COR-L47 (cell line): ENCODE results near the gene WDR93.

ENCODE experiments used
- DNase-seq: peaks from one replicate; lab custom pipeline; 2025; lab: John Stamatoyannopoulos, UW

Gene WDR93

GRCh38 chr15:89690276-89691218 lies at the start of gene WDR93, which contains the start of gene PEX11A:
Gene WDR93, plus strand, starts transcription at chr15:89690811. Its CDS starts 10,936 bp downstream, at chr15:89701747.
Gene PEX11A, minus strand, starts transcription at chr15:89690754. Its CDS starts 122 bp downstream, at chr15:89690632.
- DNase-seq: peak; percentile 76

- no peak for DNase-seq
These were observed 49.6 kb upstream of the WDR93 start for GRCh38 chr15:89641053-89641452.

- DNase-seq: no peak
These were observed 48.5 kb upstream of the WDR93 start for GRCh38 chr15:89642106-89642505.

GRCh38 chr15:89645680-89646079 lies 44.9 kb upstream of the WDR93 start:
- no peak for DNase-seq

- no peak for DNase-seq
These were observed 44.0 kb upstream of the WDR93 start for GRCh38 chr15:89646416-89647141.

- peak; percentile 50 for DNase-seq
These were observed 43.3 kb upstream of the WDR93 start for GRCh38 chr15:89647191-89647851.

GRCh38 chr15:89648106-89649012 lies 42.3 kb upstream of the WDR93 start:
- DNase-seq: no peak

GRCh38 chr15:89649013-89649625 lies 41.5 kb upstream of the WDR93 start:
- DNase-seq: no peak

GRCh38 chr15:89649716-89650115 lies 40.9 kb upstream of the WDR93 start:
- DNase-seq: no peak

- no peak for DNase-seq
These were observed 38.5 kb upstream of the WDR93 start for GRCh38 chr15:89652131-89652530.

- DNase-seq: no peak
These were observed 37.9 kb upstream of the WDR93 start for GRCh38 chr15:89652666-89653065.

- no peak for DNase-seq
These were observed 37.0 kb upstream of the WDR93 start for GRCh38 chr15:89653578-89653977.

GRCh38 chr15:89654301-89654761 lies 36.3 kb upstream of the WDR93 start:
- no peak for DNase-seq

- DNase-seq: peak; percentile 28
These were observed 35.5 kb upstream of the WDR93 start, which contains the start of gene KIF7 for GRCh38 chr15:89654847-89655805. Gene KIF7, minus strand, starts transcription at chr15:89655467. Its CDS starts 2,537 bp downstream, at chr15:89652930.

- no peak for DNase-seq
These were observed 34.3 kb upstream of the WDR93 start for GRCh38 chr15:89656116-89656815.

- DNase-seq: no peak
These were observed 32.9 kb upstream of the WDR93 start for GRCh38 chr15:89657686-89658200.

- DNase-seq: no peak
These were observed 31.3 kb upstream of the WDR93 start for GRCh38 chr15:89659295-89659694.

GRCh38 chr15:89660556-89660955 lies 30.1 kb upstream of the WDR93 start:
- DNase-seq: no peak
